T-helper 17 cell (primary cell): ENCODE data around the gene GPC3. TPM values are rescaled to one million over a fixed set of nuclear protein-coding genes. Genes with fewer than 3 reads are reported as not detected.

Experiments
- ATAC-seq: fragments of 150-1000 bp; cut with Tn5 transposase; 2 replicates; pipeline ENCODE4 v1.10.0; 2021; ENCODE audit warnings: mild to moderate bottlenecking, moderate library complexity
- DNase-seq, 3 donors: peaks; one replicate each; pipeline versions ENCODE4 v3.0.0 to v3.0.0-alpha.2; 2020 to 2021
- H3K9me3 ChIP-seq: one replicate; pipeline ENCODE4 v1.7.0; 2013; ENCODE audit warnings: low read length, mild to moderate bottlenecking; ENCODE audit not compliant: control insufficient read depth, poor library complexity, severe bottlenecking
- H3K27ac Mint-ChIP-seq: one replicate; pipeline ENCODE4 v1.8.0; 2022; ENCODE audit warnings: mild to moderate bottlenecking, moderate library complexity, mixed read lengths
- H3K27me3 Mint-ChIP-seq: one replicate; pipeline ENCODE4 v1.8.0; 2022; ENCODE audit warnings: mixed read lengths
- H3K36me3 Mint-ChIP-seq: one replicate; pipeline ENCODE4 v1.8.0; 2022; ENCODE audit warnings: low read depth, mixed read lengths
- H3K4me1 Mint-ChIP-seq: one replicate; pipeline ENCODE4 v1.8.0; 2022; ENCODE audit warnings: mild to moderate bottlenecking, mixed read lengths
- H3K4me3 Mint-ChIP-seq: one replicate; pipeline ENCODE4 v1.8.0; 2022; ENCODE audit warnings: mild to moderate bottlenecking, moderate library complexity, mixed read lengths
- total RNA-seq, 4 donors: library from RNA in 2 of 4; stranded (reverse) in 2 of 4; gene quantifications; one replicate each; pipeline ENCODE4 v1.2.3 and lab custom pipeline; 2022 to 2026

GPC3 gene
- total RNA-seq, 2 donors from 2014 or later, result 0.20 to 0.39 TPM

DNA sequence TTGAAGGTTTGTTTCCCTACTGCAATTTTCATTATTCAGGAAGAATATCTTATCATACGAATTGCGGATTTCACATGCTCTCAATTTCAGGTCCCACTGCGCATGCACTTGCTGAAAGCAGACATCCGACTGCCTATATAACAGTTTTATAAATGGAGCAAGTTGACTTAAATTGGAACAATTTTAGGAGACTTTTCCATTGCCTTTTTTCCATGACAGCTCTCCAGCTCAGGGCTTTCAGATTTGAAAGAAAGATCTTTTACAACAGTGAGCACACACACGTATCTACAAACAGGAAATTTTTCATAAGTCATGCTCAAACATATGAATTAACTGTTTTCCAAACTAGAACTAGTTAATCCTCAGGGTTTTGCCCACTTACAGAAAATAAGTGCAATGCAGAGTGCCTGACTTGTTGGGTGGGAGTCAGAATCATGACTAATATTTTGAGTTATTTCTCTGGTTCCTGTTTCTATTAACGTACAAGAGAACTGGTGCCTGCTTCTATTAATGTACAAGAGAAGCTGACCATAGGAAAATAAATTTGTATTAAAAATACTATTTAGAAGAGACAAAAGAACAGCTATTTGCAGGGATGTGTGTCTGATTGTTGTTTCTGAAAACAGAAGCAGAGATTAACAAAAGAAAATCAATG is 137.9 kb downstream of the GPC3 start:
- ATAC-seq (no peak), DNase-seq (no peak)
- no peaks in the 10 kb centered on the region for H3K27me3 Mint-ChIP-seq
- H3K27ac Mint-ChIP-seq, result no peak overlapping the region
- no peaks in the 10 kb centered on the region for H3K4me1 Mint-ChIP-seq
- H3K9me3 ChIP-seq, result peaks cover 3% of the 10 kb centered on the region
- no peak overlapping the region for H3K4me3 Mint-ChIP-seq
- H3K36me3 Mint-ChIP-seq, result no peaks in the 10 kb centered on the region

DNA sequence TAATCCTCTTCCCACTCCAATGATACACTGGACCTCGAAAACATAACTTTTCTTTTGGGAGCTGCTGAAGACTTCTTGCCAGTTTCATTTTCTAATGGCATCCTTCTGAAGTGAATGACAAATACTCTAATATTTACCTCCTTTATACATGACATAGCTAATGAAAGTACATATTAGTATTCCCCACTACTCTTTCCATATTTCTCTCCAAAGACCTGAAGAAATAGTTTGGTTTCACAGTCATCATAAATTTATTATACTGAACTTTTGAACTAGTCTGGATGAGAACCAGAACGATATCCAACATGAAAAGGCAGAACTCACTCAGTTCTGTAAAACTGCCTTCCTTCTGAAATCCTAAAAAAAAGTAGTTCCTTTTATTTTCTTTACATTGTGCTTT is 139.1 kb downstream of the GPC3 start:
- ATAC-seq (no peak), DNase-seq (no peak)
- H3K4me1 Mint-ChIP-seq, result no peaks in the 10 kb centered on the region
- no peak overlapping the region for H3K4me3 Mint-ChIP-seq
- H3K27me3 Mint-ChIP-seq, result no peaks in the 10 kb centered on the region
- no peak overlapping the region for H3K27ac Mint-ChIP-seq
- no peaks in the 10 kb centered on the region for H3K36me3 Mint-ChIP-seq
- H3K9me3 ChIP-seq, result peaks cover under 1% of the 10 kb centered on the region

DNA sequence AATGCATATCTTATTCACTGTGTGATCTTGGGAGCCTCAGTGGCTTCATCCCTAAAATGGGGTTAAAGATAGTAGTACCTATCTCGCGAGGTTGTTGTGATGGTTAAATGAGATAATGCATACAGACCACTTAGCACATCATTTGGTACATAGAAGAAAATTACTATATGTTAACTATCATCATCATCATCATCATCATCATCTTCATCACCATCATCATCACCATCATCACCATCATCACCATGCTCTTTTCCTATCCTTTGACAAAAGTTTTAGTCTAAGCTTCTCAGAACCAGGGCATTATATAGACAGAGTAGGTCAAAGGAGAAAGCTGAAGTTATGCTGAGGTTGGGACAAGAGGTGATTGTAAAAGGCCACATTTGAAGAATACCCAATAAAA is 145.0 kb downstream of the GPC3 start:
- H3K9me3 ChIP-seq, result no peaks in the 10 kb centered on the region
- Mint-ChIP-seq H3K27ac (no peak overlapping the region), H3K4me1 (no peaks in the 10 kb centered on the region), H3K4me3 (no peak overlapping the region), H3K36me3 (no peaks in the 10 kb centered on the region), H3K27me3 (no peaks in the 10 kb centered on the region)
- DNase-seq (no peak), ATAC-seq (no peak)

DNA sequence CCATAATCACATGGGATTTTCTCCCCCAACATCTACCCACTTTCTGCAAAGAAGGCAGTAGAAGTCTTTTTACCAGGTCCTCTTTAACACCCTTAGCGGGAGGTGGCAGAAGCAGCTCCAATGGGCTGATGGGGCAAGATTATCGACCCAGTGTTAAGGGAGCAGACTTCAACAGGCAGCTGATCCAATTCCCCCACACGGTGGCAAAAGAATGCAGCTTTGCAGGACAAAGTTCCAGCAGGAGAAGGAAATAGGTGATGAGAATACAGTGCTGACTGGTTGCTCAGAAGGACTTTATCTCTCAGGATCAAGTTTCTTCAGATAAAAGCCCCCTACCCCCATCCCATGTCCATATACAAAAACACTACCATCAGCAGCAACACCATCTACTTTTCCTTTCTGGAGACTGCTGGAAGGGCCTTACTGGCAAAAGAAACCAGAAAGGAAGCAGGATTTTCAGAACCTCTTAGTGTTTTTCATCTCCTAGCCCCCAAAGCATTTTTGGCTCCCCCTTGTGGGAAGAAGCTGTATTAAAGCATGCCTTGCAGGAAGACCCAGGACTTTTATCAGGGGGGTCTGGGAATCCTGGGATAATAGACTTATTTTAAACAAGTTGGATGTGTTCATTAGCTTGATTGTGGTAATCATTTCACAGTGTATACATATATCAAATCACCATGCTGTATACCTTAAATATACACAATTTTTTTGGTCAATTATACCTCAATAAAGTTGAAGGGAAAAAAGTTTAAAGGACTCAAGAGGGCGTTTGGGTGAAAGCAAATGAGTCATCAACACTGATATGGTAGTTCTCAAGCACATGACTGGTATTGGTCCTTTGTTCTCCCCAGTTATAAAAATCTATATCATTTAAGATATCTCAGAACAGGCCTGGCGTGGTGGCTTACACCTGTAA is 146.4 kb downstream of the GPC3 start:
- Mint-ChIP-seq H3K27me3 (no peaks in the 10 kb centered on the region), H3K4me3 (no peak overlapping the region)
- no peak for ATAC-seq

DNA sequence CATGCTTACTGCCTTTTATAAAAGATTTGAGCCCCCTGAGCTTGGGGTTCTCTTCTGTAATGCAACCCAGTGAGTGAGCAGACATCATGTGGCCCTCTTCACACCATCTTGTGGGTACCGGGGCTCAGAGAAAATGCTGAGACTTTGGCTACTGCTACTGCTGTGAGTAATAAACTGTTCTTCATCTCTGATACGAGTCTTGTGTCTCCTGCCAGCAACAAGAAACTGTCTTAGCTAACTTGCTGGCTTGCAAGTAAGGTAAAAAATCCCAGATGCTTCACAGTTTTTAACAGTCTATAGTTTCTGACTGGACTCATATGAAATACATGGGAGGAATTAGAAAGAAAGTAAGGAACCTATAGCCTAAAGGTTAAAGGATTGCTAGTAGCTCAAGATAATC is 148.3 kb downstream of the GPC3 start:
- DNase-seq (no peak), ATAC-seq (no peak)
- H3K4me3 Mint-ChIP-seq, result no peak overlapping the region
- no peaks in the 10 kb centered on the region for H3K36me3 Mint-ChIP-seq
- no peaks in the 10 kb centered on the region for H3K4me1 Mint-ChIP-seq
- no peak overlapping the region for H3K27ac Mint-ChIP-seq
- H3K27me3 Mint-ChIP-seq, result no peaks in the 10 kb centered on the region
- H3K9me3 ChIP-seq, result no peaks in the 10 kb centered on the region

More for the DNA sequence above, 146.4 kb downstream of the GPC3 start:
- no peak overlapping the region for H3K27ac Mint-ChIP-seq
- H3K36me3 Mint-ChIP-seq, result no peaks in the 10 kb centered on the region
- no peaks in the 10 kb centered on the region for H3K9me3 ChIP-seq
- H3K4me1 Mint-ChIP-seq, result no peaks in the 10 kb centered on the region
- peak in 1 of 3 donors; percentile 4 for DNase-seq

DNA sequence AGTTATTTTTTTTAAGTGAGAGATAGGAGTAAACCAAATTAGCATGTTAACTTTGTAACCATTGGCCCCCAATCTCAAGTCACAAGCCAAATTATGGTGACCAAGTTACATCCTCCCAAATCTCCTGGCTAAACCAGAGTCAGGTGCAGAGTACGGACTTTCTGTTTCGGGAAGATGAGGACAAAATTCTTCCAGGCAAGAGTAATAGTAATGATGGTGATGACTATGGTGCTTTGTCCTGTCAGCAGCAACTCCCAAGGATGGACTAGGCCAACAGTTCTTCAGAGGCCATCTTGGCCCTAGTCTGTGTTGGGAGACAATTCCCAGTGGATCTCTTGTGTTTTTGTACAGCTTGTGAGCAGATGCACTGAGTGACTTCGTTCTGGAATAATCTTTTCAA is 148.8 kb downstream of the GPC3 start:
- H3K4me3 Mint-ChIP-seq, result no peak overlapping the region
- H3K4me1 Mint-ChIP-seq, result no peaks in the 10 kb centered on the region
- DNase-seq, result no peak
- H3K27me3 Mint-ChIP-seq, result no peaks in the 10 kb centered on the region
- ATAC-seq, result no peak
- H3K36me3 Mint-ChIP-seq, result no peaks in the 10 kb centered on the region
- no peak overlapping the region for H3K27ac Mint-ChIP-seq
- H3K9me3 ChIP-seq, result no peaks in the 10 kb centered on the region

DNA sequence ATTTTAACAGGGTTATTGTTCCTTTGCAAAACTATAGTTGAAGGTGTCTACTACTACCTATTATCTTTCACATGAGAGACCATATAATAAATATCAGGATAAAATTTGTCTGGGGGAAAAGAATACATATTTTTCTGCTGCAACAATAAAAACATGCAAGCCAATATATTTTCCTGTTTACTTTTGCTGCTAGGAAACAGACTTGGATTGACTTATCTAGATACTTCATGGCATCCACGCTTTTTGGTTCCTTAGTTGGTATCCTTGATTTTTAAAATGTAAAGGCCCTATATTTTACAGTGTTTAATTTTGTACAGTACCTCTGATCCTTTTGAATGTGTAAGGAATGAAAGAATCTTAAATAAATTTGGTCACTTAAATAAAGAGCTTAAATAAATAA is 150.6 kb downstream of the GPC3 start:
- H3K4me3 Mint-ChIP-seq, result no peak overlapping the region
- no peaks in the 10 kb centered on the region for H3K36me3 Mint-ChIP-seq
- ATAC-seq, result no peak
- H3K27me3 Mint-ChIP-seq, result no peaks in the 10 kb centered on the region
- H3K4me1 Mint-ChIP-seq, result no peaks in the 10 kb centered on the region
- H3K27ac Mint-ChIP-seq, result no peak overlapping the region
- no peaks in the 10 kb centered on the region for H3K9me3 ChIP-seq
- no peak for DNase-seq

DNA sequence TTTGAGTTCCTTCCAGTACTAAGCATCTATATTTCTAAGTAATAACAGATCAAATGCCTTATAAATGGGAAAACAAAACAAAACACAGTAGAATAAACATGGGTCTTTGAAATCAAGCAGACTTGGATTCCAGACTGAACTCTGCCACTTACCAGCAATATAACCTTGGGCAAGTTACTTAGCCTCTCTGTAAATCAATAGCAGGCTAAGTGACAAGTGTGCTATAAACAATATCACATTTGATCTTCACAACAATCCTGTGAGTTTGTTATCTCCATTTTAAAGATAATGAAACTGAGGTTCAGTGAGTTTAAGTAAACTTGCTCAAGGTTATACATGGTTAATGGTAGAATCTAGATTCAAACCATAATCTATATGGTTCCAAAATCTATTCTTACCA is 165.8 kb downstream of the GPC3 start:
- no peak overlapping the region for H3K27ac Mint-ChIP-seq
- H3K4me3 Mint-ChIP-seq, result no peak overlapping the region
- no peaks in the 10 kb centered on the region for H3K9me3 ChIP-seq
- H3K27me3 Mint-ChIP-seq, result peaks cover 14% of the 10 kb centered on the region
- H3K36me3 Mint-ChIP-seq, result no peaks in the 10 kb centered on the region
- no peak for DNase-seq
- H3K4me1 Mint-ChIP-seq, result no peaks in the 10 kb centered on the region
- ATAC-seq, result no peak

DNA sequence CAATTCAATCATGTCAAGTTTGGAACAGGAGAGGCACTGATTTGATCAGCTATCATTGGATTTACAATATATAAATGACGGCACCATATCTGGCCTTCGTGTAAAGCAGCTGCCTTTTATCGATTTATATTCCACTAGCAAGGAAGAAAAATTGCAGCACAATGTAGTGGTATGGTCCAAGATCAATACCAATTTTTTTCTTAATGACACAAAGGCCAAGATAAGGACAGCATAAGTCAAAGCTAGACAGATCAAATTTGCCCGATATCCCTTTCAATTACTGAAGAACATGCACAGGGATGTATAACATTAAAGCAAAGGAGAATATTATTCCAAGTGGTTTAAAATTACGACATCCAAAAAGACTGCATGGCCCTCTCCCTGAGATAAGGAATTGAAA is 167.4 kb downstream of the GPC3 start:
- Mint-ChIP-seq H3K27ac (no peak overlapping the region), H3K27me3 (peaks cover 8% of the 10 kb centered on the region), H3K4me1 (no peaks in the 10 kb centered on the region), H3K4me3 (no peak overlapping the region), H3K36me3 (no peaks in the 10 kb centered on the region)
- no peaks in the 10 kb centered on the region for H3K9me3 ChIP-seq
- ATAC-seq, result no peak
- DNase-seq, result no peak

DNA sequence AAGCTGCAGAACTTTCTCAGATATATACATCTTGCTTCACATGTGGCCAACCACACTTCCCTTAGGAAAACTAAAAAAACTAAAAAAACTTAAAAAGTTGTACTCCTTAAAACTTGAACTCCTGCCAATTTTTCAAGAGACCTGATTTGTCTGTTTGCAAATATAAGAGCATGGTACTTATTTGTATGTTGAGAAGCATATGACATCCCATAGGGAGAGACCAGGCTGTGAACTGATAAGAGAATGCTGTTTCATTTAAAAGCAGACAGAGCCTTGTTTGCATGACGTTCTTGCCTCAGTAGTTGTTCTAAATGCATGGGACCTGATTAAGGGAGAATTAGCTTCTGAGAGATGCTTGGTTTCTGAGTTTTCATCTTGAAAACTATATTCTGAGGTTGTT is 169.9 kb downstream of the GPC3 start:
- no peak for DNase-seq
- no peaks in the 10 kb centered on the region for H3K36me3 Mint-ChIP-seq
- H3K27ac Mint-ChIP-seq, result no peak overlapping the region
- no peaks in the 10 kb centered on the region for H3K9me3 ChIP-seq
- H3K27me3 Mint-ChIP-seq, result peaks cover 7% of the 10 kb centered on the region
- H3K4me3 Mint-ChIP-seq, result no peak overlapping the region
- ATAC-seq, result no peak
- no peaks in the 10 kb centered on the region for H3K4me1 Mint-ChIP-seq

DNA sequence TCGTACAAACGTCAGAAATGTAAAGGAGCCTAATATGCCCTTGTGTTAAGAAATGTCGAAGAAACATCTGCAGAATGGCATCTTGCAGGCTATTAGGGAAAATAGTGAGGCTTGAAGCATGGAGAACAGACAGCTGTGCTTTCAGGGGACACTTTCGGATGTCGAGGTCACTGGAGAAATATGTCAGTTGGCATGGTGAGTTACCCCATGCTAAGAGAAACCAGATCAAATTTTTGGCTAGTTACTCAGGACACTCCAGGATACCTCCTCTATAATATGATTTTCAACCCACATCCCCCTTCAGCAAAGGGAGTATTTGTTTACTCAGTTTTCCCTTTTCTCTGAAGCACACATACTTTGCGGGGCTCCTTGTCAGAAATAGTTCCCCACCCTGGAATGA is 171.4 kb downstream of the GPC3 start:
- H3K27me3 Mint-ChIP-seq, result no peaks in the 10 kb centered on the region
- no peaks in the 10 kb centered on the region for H3K4me1 Mint-ChIP-seq
- H3K9me3 ChIP-seq, result no peaks in the 10 kb centered on the region
- no peak overlapping the region for H3K27ac Mint-ChIP-seq
- no peaks in the 10 kb centered on the region for H3K36me3 Mint-ChIP-seq
- DNase-seq, result no peak
- H3K4me3 Mint-ChIP-seq, result no peak overlapping the region
- ATAC-seq, result no peak

DNA sequence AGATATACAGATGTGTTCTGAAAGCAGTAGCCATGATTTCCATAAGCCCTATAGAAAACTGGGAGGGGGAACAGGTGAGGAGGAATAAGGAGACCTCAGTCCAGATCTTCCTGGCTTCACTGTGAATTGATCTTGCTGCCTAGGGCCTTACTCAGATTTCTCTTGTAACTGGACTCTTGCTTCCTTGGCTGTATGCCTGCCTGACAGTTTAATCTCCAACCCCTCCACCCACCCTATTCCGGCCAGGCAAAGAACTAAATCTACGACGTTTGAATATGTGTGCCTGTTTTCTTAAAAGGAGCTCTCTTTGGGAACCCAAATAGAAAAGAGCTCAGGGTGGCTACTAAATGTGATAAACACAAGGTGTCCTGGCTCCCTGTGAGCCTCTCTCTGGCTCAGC is 173.0 kb downstream of the GPC3 start:
- ATAC-seq (no peak), DNase-seq (no peak)
- no peaks in the 10 kb centered on the region for H3K27me3 Mint-ChIP-seq
- no peaks in the 10 kb centered on the region for H3K9me3 ChIP-seq
- H3K4me1 Mint-ChIP-seq, result no peaks in the 10 kb centered on the region
- H3K27ac Mint-ChIP-seq, result no peak overlapping the region
- H3K36me3 Mint-ChIP-seq, result no peaks in the 10 kb centered on the region
- no peak overlapping the region for H3K4me3 Mint-ChIP-seq

DNA sequence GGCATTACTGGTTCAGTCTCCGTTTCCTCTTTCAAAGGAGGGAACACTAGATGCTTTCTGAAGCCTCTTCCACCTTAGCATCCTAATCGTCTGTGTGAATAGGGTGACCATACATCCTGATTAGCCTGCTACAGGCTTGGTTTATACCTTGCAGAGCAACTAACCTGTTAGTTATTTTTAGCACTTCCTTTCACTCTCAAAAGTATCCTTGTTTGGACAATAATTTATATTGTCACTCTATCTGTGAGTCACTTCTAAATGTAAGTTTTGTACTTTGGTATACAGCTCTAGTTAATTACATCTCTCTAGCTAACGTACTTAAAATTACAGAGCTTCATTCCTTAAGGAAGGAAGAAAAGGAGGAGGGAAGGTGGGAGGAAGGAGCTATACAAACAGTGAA is 174.5 kb downstream of the GPC3 start:
- Mint-ChIP-seq H3K27ac (no peak overlapping the region), H3K36me3 (no peaks in the 10 kb centered on the region), H3K4me1 (no peaks in the 10 kb centered on the region), H3K27me3 (no peaks in the 10 kb centered on the region), H3K4me3 (no peak overlapping the region)
- ATAC-seq, result no peak
- H3K9me3 ChIP-seq, result no peaks in the 10 kb centered on the region
- no peak for DNase-seq

DNA sequence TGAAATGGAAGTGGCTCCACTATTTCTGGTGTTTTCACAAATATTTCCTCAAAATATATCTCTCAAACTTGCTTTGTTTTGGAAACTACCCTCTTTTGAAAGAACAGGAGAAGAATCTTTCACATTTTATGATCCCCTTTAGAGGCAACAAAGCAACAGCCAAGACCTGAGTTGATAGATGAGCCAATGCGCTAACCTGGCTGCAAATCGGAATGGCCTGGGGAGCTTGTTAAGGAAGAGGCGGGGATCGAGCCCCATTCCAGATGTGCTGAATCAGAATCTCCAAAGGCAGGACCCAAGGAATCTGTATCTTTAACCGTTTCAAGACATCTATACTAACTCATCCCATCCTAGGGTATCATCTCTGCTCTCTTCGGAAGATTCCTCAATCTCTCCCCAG is 181.3 kb downstream of the GPC3 start:
- H3K9me3 ChIP-seq, result no peaks in the 10 kb centered on the region
- Mint-ChIP-seq H3K36me3 (no peaks in the 10 kb centered on the region), H3K27me3 (peaks cover 8% of the 10 kb centered on the region), H3K27ac (no peak overlapping the region), H3K4me1 (no peaks in the 10 kb centered on the region), H3K4me3 (no peak overlapping the region)
- ATAC-seq (no peak), DNase-seq (no peak)
